Muscle layer of colon (tissue), 2 donors: ENCODE results near the gene SYNE3.

Experiments used
- H3K27ac ChIP-seq: one replicate; pipeline ENCODE4 v1.7.0; 2013; ENCODE audit warnings: low read depth, mild to moderate bottlenecking, low read length, moderate library complexity
- H3K27me3 ChIP-seq, 2 donors: one replicate each; pipeline ENCODE4 v1.7.0; 2013; ENCODE audit warnings: low read length in 2 of 2, mild to moderate bottlenecking in 2 of 2; ENCODE audit not compliant: insufficient read depth in 2 of 2, control insufficient read depth in 1 of 2
- H3K36me3 ChIP-seq: one replicate; pipeline ENCODE4 v1.7.0; 2013; ENCODE audit warnings: mild to moderate bottlenecking, low read length; ENCODE audit not compliant: insufficient read depth
- H3K4me1 ChIP-seq: one replicate; pipeline ENCODE4 v1.7.0; 2013; ENCODE audit warnings: mild to moderate bottlenecking, low read length; ENCODE audit not compliant: insufficient read depth
- H3K4me3 ChIP-seq, 2 donors: one replicate each; pipeline ENCODE4 v1.7.0; 2013; ENCODE audit warnings: low read length in 2 of 2, low read depth in 1 of 2, mild to moderate bottlenecking in 1 of 2, moderate library complexity in 1 of 2
- H3K9ac ChIP-seq: one replicate; pipeline ENCODE4 v1.7.0; 2013; ENCODE audit warnings: low read length
- H3K9me3 ChIP-seq: one replicate; pipeline ENCODE4 v1.7.0; 2013; ENCODE audit warnings: mild to moderate bottlenecking, low read length
- donor health status: abdominal sarcoma.
- donor health status: Adenocarcinoma of cecum.

The SYNE3 gene

GRCh38 chr14:95530473-95531276 is 14.2 kb upstream of the SYNE3 start:
- no peaks in the 10 kb centered on the region for H3K9me3 ChIP-seq
- peaks cover 30% of the 10 kb centered on the region for H3K4me1 ChIP-seq
- H3K9ac ChIP-seq, result no peak overlapping the region
- H3K27ac ChIP-seq, result no peak overlapping the region
- H3K36me3 ChIP-seq, result no peaks in the 10 kb centered on the region
- no peak overlapping the region for H3K4me3 ChIP-seq
- no peaks in the 10 kb centered on the region for H3K27me3 ChIP-seq

GRCh38 chr14:95529216-95529615 is 12.8 kb upstream of the SYNE3 start:
- Histone ChIP-seq H3K27me3 (no peaks in the 10 kb centered on the region), H3K36me3 (no peaks in the 10 kb centered on the region), H3K27ac (no peak overlapping the region), H3K9ac (no peak overlapping the region), H3K4me1 (peaks cover 28% of the 10 kb centered on the region), H3K9me3 (no peaks in the 10 kb centered on the region), H3K4me3 (no peak overlapping the region)

DNA sequence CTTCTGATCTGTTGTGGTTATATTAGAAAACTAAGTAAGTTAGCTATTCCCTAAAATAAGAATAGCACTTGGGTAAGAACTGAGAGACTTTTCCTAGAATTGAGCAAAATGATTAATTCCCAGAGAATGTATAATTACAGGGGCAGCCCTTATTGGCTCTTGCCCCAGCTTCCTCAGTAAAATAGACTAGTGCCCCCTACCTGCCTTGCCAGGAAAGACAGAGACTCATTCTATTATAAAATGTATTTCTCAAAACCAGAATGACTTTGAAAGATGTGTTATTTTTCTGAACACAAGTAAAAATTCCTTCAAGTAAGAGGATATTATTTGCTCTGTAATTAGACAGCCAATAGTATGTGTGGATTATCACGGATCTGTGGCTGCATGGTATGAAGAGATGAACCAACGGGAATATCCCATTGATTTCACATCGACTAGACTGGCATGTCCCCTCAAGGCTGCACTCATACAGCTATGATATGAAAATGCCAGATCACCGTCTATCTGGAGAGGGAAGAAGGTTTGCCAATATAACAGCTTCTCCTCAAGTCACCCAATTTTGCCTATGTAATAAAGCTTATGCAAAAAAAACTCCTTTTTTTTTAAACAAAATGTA is 11.0 kb upstream of the SYNE3 start:
- peaks cover 14% of the 10 kb centered on the region for H3K4me1 ChIP-seq
- H3K9me3 ChIP-seq, result no peaks in the 10 kb centered on the region
- H3K4me3 ChIP-seq, result no peak overlapping the region
- H3K36me3 ChIP-seq, result no peaks in the 10 kb centered on the region
- H3K27ac ChIP-seq, result no peak overlapping the region
- no peaks in the 10 kb centered on the region for H3K27me3 ChIP-seq
- no peak overlapping the region for H3K9ac ChIP-seq

DNA sequence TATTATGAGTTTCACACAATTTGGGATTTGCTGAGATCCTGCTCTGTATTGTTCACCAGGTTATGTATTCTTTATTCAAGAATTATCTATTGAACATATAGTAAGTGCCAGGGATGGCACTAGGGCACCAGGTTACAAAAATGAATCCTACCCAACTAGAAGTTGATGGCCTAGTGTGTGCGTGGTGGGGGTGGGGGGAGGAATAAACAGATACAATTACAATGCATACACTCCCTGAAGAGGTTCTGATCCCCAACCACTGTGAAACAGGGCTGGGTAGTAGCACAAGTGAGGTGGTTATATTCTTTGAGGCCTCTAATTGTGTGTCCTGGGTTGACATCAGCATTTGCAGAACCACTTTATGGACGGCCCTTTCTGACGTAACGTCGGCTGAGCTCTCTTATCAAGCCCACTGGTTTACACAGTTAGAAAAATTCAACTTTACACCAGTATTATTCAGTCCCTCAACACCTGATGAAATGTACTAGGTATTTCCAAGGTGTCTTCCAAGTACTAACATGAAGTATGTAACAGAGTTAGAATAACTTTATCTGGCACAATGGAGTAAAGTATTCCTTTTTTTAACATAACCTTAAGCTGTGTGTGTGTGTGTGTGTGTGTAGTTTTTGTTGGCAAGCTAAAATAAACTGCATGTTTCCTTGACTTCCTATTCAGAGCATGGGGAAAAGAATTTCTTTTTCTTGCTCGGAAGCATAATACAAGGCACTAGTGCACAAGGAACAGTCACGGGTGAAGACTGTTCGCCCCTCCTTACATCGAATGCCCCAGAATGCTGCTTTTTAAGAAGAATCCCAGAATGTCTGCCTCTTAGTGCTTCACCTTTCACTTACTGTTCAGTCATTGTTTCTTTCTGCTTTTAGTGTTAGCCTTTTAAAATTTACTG is 10.3 kb upstream of the SYNE3 start:
- Histone ChIP-seq H3K27me3 (no peaks in the 10 kb centered on the region), H3K36me3 (no peaks in the 10 kb centered on the region), H3K4me1 (peaks cover 9% of the 10 kb centered on the region), H3K9me3 (no peaks in the 10 kb centered on the region), H3K27ac (no peak overlapping the region), H3K4me3 (no peak overlapping the region), H3K9ac (no peak overlapping the region)

- no peak overlapping the region for H3K27ac ChIP-seq
Measured at GRCh38 chr14:95525999-95526398, 9.5 kb upstream of the SYNE3 start.

DNA sequence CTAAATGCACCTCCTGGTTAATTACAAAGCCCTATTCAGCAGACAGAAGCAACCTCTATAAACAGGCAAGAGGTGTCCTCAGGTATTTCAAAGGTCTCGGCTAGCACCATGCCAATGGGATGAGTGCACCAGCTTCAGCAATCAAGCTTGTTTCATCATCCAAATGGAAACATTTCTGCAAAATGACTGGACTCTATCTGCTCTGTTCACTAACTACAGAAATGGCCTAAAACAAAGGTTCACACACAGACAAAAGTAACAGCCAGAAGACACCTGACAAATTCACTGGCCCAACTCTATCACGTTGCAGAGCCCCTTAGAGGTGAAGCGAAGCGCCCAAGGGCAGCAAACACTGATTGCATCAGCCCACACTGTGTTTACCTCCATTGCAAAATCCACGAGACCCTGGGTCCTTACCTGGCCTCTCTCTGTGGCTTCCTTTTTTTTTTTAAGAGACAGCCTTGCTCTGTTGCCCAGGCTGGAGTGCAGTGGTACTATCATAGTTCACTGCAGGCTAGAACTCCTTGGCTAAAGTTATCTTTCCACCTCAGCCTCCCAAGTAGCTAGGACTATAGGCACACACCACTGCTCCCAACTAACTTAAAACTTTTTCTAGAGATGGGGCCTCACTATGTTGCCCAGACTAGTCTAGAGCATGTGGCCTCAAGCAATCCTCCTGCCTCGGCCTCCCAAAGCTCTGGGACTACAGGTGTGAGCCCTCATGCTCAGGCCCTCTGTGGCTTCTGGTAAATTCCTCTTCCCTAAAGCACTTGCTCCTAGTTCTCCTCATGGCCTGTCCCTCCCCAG is 8.5 kb upstream of the SYNE3 start:
- no peaks in the 10 kb centered on the region for H3K9me3 ChIP-seq
- no peak overlapping the region for H3K4me3 ChIP-seq
- no peak overlapping the region for H3K9ac ChIP-seq
- peaks cover 13% of the 10 kb centered on the region for H3K4me1 ChIP-seq
- no peaks in the 10 kb centered on the region for H3K36me3 ChIP-seq
- no peak overlapping the region for H3K27ac ChIP-seq
- no peaks in the 10 kb centered on the region for H3K27me3 ChIP-seq

More at GRCh38 chr14:95525999-95526398, 9.5 kb upstream of the SYNE3 start:
- no peaks in the 10 kb centered on the region for H3K36me3 ChIP-seq
- no peak overlapping the region for H3K4me3 ChIP-seq
- no peaks in the 10 kb centered on the region for H3K9me3 ChIP-seq
- peaks cover 9% of the 10 kb centered on the region for H3K4me1 ChIP-seq
- no peak overlapping the region for H3K9ac ChIP-seq
- no peaks in the 10 kb centered on the region for H3K27me3 ChIP-seq

- no peaks in the 10 kb centered on the region for H3K36me3 ChIP-seq
- no peaks in the 10 kb centered on the region for H3K27me3 ChIP-seq
- H3K27ac ChIP-seq, result no peak overlapping the region
- no peak overlapping the region for H3K9ac ChIP-seq
- H3K4me1 ChIP-seq, result peaks cover 21% of the 10 kb centered on the region
- no peak overlapping the region for H3K4me3 ChIP-seq
- no peaks in the 10 kb centered on the region for H3K9me3 ChIP-seq
Measured at GRCh38 chr14:95523815-95524448, 7.5 kb upstream of the SYNE3 start.

- H3K9me3 ChIP-seq, result no peaks in the 10 kb centered on the region
- H3K4me3 ChIP-seq, result no peak overlapping the region
- H3K4me1 ChIP-seq, result peaks cover 28% of the 10 kb centered on the region
- H3K27ac ChIP-seq, result no peak overlapping the region
- no peaks in the 10 kb centered on the region for H3K27me3 ChIP-seq
- H3K36me3 ChIP-seq, result no peaks in the 10 kb centered on the region
- H3K9ac ChIP-seq, result no peak overlapping the region
Measured at GRCh38 chr14:95523051-95523814, 6.8 kb upstream of the SYNE3 start.

DNA sequence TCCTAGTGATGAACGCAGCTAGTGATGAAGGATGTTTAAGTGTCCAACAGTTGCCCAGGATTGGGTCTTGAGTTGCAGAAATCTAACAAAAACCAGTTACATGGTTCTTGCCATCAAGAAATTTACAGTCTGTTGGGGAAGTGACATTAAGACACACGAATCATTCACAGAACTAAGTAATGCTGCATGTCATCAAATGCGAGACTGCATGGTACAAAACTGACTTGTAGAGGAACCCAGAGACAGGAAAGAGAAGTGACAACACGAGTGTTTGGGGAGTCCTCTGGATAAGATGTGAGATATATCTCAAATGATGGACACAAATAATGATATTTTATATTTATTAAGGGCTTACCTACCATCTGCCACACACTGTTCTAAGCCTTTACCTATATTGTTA is 6.1 kb upstream of the SYNE3 start:
- H3K9me3 ChIP-seq, result no peaks in the 10 kb centered on the region
- H3K4me3 ChIP-seq, result no peak overlapping the region
- H3K27ac ChIP-seq, result no peak overlapping the region
- H3K36me3 ChIP-seq, result no peaks in the 10 kb centered on the region
- no peaks in the 10 kb centered on the region for H3K27me3 ChIP-seq
- H3K9ac ChIP-seq, result no peak overlapping the region
- H3K4me1 ChIP-seq, result peaks cover 31% of the 10 kb centered on the region

GRCh38 chr14:95522116-95522515 is 5.7 kb upstream of the SYNE3 start:
- no peak overlapping the region for H3K27ac ChIP-seq
- no peak overlapping the region for H3K9ac ChIP-seq
- H3K4me3 ChIP-seq, result no peak overlapping the region
- H3K4me1 ChIP-seq, result peaks cover 31% of the 10 kb centered on the region
- H3K27me3 ChIP-seq, result peaks cover 0 to 4% of the 10 kb centered on the region in 2 donors
- no peaks in the 10 kb centered on the region for H3K9me3 ChIP-seq
- no peaks in the 10 kb centered on the region for H3K36me3 ChIP-seq
